GM10248 (cell line): Measurements from ENCODE around the gene GPS1.

ENCODE experiments used
- CTCF ChIA-PET: fragments of 300-600 bp; sonication (Branson Sonifier 250); formaldehyde crosslinking; extraction: SDS; loops from one replicate; lab custom pipeline; 2021; ENCODE audit warnings: antibody characterized with exemption; lab: Yijun Ruan, JAX
- POLR2A ChIA-PET: fragments of 350-650 bp; sonication (Branson Sonifier 250); formaldehyde crosslinking; extraction: SDS; loops from one replicate; lab custom pipeline; 2020; ENCODE audit warnings: antibody characterized with exemption; lab: Yijun Ruan, JAX
- DNase-seq: peaks from one replicate; pipeline ENCODE4 v3.0.0; 2012; ENCODE audit errors: extremely low spot score
- CTCF ChIP-seq: IDR thresholded peaks from 2 replicates; pipeline ENCODE4 v1.5.1; 2012; ENCODE audit warnings: mild to moderate bottlenecking, low read depth; ENCODE audit errors: extremely low read depth, missing control alignments, control extremely low read depth

The GPS1 gene

DNA sequence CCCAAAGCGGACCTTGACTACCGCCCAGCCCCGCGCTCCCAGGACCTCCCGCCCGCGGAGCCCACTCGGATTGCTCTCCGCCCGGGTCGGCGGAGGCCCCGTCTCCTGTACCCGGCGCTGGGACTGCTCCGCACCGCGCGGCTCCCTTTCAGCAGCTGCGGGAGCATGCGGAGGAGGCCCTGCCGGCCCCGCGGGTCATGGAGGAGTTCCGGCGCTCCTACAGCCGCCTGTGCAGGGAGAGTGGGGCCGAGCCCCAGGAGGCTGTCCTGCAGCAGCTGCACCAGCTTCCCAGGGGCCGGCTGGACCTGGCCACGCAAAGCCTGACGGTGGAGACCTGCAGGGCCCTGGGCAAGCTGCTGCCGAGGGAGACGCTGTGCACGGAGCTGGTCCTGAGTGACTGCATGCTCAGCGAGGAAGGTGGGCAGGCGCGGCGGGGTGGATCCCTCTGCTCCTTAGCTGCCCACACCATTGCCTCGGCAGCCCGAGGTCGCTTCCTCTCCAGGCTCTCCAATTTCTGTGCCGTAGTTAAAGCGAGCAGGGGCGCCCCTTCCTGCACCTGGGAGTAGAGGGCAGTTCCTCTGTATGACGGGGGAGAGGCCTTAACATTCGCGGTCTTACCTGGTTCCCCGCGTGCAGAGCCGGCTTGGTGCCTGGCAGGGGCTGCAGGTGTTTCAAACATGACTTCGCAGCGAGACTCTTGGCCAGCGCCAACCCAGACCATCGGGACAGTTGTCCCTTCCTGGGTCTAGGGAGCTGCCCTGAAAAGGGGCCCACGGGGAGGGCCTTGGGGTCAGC, 28.1 kb upstream of the GPS1 start:
- POLR2A ChIA-PET: interaction anchor here (0.5 to 1.8 kb wide), 3 partner anchors 14 to 289 kb away, joined by 3 to 14 read pairs (median 3); partner anchors contain the start of gene DCXR
- no peak for TF ChIP-seq CTCF
- CTCF ChIA-PET: interaction anchor here (1.1 to 10.6 kb wide), 6 partner anchors 9 to 131 kb away, joined by 3 to 106 read pairs (median 6); partner anchors contain the start of genes DCXR and NOTUM
- no peak for DNase-seq

- no peak for DNase-seq
- TF ChIP-seq CTCF: no peak
- CTCF ChIA-PET: interaction anchor here (2.7 to 9.3 kb wide), 2 partner anchors 15 to 130 kb away, joined by 7 to 67 read pairs; partner anchors contain the start of gene DCXR
- POLR2A ChIA-PET: no interaction called here
Measured at GRCh38 chr17:82024859-82025258, 26.8 kb upstream of the GPS1 start.

- no peak for DNase-seq
- ChIA-PET CTCF (interaction anchor here (1.3 to 9.3 kb wide), 3 partner anchors 14 to 129 kb away, joined by 3 to 67 read pairs (median 4); partner anchors contain the start of gene DCXR), POLR2A (interaction anchor here (0.5 kb wide), 1 partner anchor 143 kb away, joined by 3 read pairs; no protein-coding TSS in a partner anchor)
- TF ChIP-seq CTCF: no peak
Measured at GRCh38 chr17:82025401-82026107, 26.1 kb upstream of the GPS1 start.

DNA sequence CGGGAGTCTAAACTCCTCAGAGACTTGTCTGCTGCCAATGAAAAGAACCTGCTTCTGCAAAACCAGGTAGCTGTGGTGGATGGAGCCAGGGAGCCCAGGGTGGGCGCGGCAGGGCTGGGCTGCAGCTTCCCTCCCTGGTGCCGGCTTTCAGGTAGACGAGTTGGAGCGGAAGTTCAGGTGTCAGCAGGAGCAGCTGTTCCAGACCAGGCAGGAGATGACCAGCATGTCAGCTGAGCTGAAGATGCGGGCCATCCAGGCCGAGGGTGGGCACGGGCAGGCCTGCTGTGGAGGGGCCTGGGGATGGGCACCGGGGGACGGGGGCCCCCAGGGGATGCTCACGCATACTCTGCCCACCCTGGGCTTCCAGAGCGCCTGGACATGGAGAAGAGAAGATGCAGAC, 23.5 kb upstream of the GPS1 start:
- ChIA-PET CTCF (interaction anchor here (1.1 to 9.3 kb wide), 7 partner anchors 8 to 126 kb away, joined by 3 to 87 read pairs (median 5); partner anchors contain the start of gene DCXR), POLR2A (no interaction called here)
- no peak for TF ChIP-seq CTCF
- DNase-seq: no peak

- TF ChIP-seq CTCF: no peak
- no peak for DNase-seq
- ChIA-PET CTCF (interaction anchor here (0.6 to 9.3 kb wide), 13 partner anchors 9 to 525 kb away, joined by 3 to 87 read pairs (median 5); partner anchors contain the start of gene DCXR), POLR2A (no interaction called here)
Measured at GRCh38 chr17:82028966-82029365, 22.7 kb upstream of the GPS1 start.

DNA sequence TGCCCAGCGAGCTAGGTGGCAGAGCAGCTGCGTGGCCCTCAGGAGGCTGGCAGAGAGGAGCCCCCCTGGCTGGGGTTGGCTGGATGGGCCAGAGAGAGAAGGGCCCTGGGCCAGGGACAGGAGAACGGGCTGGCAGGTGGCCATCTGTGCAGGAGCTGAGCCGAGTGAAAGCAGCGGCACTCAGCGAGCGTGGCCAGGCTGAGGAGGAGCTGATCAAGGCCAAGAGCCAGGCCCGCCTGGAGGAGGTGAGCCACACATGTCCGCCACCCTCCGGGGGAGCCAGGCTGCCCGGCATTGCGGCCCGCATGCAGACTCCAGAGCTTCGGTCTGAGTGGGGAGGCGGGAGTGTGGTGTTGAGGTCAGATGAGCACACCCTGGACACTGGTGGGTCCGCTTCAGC, 22.3 kb upstream of the GPS1 start:
- no peak for TF ChIP-seq CTCF
- CTCF ChIA-PET: interaction anchor here (0.6 to 9.3 kb wide), 27 partner anchors 9 to 524 kb away, joined by 3 to 87 read pairs (median 5); partner anchors contain the start of genes DCXR, GPS1, OGFOD3 and SIRT7
- DNase-seq: no peak
- POLR2A ChIA-PET: no interaction called here
